Fibroblast of mammary gland (primary cell): ENCODE data around the gene COL27A1.
"Not testable (repeated sequence)": the region's sequence is repeated elsewhere in the genome, so short reads cannot be mapped to it uniquely, and the experiment has no call there.

Experiments
- DNase-seq: peaks from one replicate; pipeline ENCODE4 v3.0.0-alpha.2; 2010; ENCODE audit warnings: low read depth
- H3K4me3 ChIP-seq: 2 replicates; pipeline ENCODE4 v1.5.1; 2011; ENCODE audit warnings: low read depth, mild to moderate bottlenecking, low read length, moderate library complexity; ENCODE audit not compliant: control insufficient read depth
- TF ChIP-seq, protein P1 (sequence below): conservative IDR thresholded peaks from 2 replicates; pipeline ENCODE4 v1.5.1; 2011; ENCODE audit warnings: low read depth, low read length, inconsistent platforms; ENCODE audit not compliant: control insufficient read depth, insufficient read depth

COL27A1 gene

DNA sequence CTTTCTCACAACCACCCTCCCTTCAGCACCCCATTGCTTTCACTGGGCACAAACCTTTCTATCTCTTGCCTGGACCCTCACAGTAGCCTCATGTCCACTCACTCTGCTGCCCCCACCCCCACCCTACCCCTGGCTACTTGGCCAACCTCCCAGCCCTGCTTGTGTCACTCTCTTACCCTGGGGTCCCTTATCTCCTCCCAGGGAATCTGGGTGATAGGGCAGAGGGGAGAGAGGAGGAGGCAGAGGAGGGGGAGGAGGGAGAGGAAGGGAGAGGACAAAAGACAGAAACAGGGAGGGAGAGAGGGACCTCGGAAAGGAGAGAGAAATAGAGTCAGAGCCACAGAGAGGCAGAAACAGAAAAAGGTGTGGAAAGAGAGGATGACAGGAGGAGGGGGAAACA is 31.2 kb upstream of the COL27A1 start:
- TF ChIP-seq, protein P1, sequence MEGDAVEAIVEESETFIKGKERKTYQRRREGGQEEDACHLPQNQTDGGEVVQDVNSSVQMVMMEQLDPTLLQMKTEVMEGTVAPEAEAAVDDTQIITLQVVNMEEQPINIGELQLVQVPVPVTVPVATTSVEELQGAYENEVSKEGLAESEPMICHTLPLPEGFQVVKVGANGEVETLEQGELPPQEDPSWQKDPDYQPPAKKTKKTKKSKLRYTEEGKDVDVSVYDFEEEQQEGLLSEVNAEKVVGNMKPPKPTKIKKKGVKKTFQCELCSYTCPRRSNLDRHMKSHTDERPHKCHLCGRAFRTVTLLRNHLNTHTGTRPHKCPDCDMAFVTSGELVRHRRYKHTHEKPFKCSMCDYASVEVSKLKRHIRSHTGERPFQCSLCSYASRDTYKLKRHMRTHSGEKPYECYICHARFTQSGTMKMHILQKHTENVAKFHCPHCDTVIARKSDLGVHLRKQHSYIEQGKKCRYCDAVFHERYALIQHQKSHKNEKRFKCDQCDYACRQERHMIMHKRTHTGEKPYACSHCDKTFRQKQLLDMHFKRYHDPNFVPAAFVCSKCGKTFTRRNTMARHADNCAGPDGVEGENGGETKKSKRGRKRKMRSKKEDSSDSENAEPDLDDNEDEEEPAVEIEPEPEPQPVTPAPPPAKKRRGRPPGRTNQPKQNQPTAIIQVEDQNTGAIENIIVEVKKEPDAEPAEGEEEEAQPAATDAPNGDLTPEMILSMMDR, result no peak
- no peak overlapping the region for H3K4me3 ChIP-seq
- no peak for DNase-seq

DNA sequence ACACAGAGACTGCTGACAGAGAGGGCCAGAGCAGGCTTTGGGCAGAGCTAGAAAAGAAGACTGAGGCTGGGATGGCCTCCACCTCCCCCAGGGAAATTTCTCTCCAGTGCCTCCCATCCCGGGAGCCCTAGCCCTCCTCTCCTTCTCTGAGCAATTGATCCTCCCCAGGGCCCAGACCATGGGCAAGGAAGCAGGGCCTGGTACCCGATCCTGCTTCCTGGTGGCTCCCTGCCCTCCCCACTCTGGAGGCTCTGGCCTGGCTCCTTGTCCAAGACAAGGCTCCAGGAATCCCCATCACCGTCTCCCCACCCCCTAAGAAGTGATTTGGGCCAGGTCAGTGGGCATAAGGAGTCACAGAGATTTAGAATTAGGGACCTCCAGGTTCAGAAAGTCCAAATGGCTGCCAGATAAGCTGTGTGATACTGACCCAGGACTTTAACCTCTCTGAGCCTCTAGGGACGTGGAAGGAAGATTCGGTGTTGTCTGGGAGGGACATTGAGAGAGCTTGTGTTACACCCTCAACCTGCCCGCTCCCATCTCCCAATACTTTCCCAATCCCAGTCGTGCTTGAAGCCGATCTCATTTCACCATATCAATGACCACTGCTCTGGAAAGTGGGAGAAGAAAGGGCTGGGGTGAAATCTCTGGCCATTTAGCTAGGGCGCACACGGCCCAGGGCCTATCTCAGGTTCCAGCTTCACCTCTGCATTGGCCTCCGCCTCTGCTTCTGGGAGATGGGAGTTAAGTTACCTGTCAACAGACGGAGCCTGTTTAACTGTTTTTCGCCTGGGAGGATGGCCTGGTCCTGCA is 30.5 kb upstream of the COL27A1 start:
- TF ChIP-seq, protein P1, result no peak
- DNase-seq, result no peak
- no peak overlapping the region for H3K4me3 ChIP-seq

DNA sequence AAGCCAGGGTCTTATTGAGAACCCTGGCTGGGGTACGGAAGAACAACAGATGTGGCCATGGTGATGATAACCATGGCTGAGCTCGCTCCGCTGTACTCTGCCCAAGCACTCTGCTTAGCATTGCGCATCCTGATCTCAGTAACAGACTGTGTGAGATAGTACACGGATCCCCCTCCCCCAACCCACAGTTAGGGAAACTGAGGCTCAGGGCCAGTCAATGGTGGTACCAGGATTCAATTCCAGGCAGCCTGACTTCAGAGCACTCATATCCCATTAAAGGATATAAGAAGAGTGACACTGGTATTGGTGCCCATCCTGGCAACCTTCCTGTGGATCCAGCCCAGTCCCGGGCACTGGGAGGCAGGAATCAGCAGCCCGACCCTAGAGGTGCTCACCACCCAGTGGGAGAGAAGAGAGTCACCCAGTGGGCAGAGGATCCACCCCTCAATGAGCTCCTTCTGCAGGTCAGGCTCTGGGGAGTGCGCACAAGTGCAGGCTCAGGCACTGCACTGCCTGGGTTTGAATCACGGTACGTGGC is 29.8 kb upstream of the COL27A1 start:
- no peak overlapping the region for H3K4me3 ChIP-seq

DNA sequence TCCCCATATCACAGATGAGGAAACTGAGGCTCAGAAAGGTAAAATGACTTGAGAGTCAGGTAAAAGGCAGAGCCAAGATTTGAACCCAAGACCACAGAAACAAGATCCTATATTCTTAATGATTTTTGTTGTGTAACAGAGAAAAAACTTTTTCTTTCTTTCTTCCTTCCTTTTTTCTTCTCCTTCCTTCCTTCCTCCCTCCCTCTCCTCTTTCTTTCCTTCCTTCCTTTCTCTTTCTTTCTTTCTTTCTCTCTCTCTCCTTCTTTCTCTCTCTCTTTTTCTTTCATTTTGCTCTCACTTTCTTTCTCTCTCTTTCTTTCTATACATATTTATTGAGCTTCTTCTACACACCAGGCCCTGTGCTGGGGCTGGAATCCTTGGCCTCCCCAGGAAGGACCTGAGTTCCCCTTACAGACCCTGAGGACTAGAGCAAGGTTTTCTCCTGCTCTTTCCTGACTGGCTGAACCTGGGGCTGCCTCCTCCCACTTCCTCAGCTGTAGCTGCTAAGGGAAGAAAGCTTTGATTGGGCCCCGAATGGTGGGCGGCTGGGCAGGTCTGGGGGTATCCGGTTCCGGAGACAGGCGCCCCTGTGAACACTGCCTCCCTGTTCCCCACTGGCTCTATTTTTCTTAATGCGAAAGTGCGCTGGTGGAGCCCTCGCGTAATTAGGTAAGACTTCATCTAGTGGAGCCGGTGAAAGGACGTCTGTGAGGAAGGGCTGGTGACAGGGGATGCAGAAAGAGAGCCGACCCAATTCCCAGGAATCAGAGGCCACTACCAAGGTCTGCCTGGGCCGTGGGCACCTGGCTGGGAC is 28.9 kb upstream of the COL27A1 start:
- TF ChIP-seq, protein P1, result no peak
- no peak overlapping the region for H3K4me3 ChIP-seq
- DNase-seq, result no peak

More for the DNA sequence above, 29.8 kb upstream of the COL27A1 start:
- no peak for DNase-seq
- TF ChIP-seq, protein P1, result no peak

DNA sequence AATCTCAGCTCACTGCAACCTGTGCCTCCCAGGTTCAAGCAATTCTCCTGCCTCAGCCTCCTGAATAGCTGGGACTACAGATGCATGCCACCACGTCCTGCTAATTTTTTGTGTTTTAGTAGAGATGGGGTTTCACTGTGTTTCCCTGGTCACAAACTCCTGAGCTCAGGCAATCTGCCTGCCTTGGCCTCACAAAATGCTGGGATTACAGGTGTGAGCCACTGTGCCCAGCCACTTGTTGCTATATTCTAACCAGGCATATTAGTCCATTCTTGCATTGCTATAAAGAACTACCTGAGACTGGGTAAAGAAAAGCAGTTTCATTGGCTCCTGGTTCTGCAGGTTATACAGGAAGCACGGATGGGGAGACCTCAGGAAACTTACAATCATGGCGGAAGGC is 26.6 kb upstream of the COL27A1 start:
- DNase-seq, H3K4me3 ChIP-seq: not testable (repeated sequence)

DNA sequence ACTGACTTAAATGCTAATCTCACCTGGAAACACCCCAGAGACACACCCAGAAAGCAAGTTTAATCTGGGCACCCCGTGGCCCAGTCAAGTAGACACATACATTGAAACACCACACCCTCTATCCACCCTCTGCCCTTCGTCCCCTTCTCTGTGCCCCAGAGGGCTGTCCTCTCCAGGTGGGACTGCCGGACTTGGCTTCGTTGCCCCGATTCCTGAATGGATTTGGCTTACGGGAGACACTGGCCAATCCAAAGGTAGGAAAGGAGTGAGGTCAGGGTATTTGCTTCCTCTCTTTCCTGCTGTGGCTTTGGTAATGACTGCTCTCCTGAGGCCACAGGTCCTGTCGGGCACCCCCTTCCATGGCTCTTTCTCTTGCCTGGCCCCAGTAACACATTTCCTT is 25.2 kb upstream of the COL27A1 start:
- no peak overlapping the region for H3K4me3 ChIP-seq
- no peak for DNase-seq
- TF ChIP-seq, protein P1, result no peak

DNA sequence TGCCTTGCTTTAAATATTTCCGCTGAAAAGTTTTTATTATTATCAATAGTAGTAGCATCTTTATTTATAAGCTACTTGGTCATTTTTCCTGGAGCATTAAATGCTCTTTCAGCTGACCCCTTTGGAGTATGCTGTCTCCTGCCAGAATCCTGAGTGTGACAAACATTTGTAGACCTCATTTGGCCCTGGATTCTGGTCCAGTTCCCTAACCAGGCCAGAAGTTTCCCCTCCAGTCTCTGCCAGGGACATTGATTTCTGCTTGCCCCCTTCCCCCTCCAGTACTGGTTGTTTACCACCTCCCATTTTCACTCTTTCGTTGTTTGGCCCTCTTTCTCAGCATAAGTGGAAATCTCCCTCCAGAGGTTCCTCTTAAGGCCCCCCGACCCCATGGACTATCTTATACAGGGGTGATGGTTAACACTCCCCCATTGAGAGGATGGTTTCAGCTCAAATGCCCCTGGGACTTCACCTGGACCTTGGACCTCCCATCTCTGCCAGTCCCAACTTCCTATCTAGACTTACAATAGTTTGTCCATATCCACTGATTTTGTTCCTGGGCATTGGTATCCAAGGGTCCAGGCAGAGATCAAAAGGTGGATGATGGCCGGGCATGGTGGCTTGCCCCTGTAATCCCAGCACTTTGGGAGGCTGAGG is 24.6 kb upstream of the COL27A1 start:
- TF ChIP-seq, protein P1, result no peak
- DNase-seq, result no peak
- H3K4me3 ChIP-seq, result no peak overlapping the region
